Thoracic aorta (tissue), 2 donors: Measurements from ENCODE around the gene HYOU1. TPM values are rescaled to one million over a fixed set of nuclear protein-coding genes. Genes with fewer than 3 reads are reported as not detected.
"Not testable (repeated sequence)": the region's sequence is repeated elsewhere in the genome, so short reads cannot be mapped to it uniquely, and the experiment has no call there.

Source experiments
- ATAC-seq: fragments of 150-250 bp; one replicate; pipeline ENCODE4 v1.8.0; 2017; ENCODE audit warnings: low read depth; ENCODE audit not compliant: insufficient number of reproducible peaks, low FRiP score
- DNase-seq: peaks from one replicate; pipeline ENCODE4 v3.0.0-alpha.2; 2020; ENCODE audit warnings: low spot score
- H3K27ac ChIP-seq, 2 donors: fragments of 200-600 bp; sonication (generic); 1 replicate in 1 of 2; 2 replicates in 1 of 2; pipeline ENCODE4 v1.5.1; 2016; ENCODE audit warnings: mild to moderate bottlenecking in 2 of 2, moderate library complexity in 2 of 2
- H3K27me3 ChIP-seq: fragments of 200-600 bp; sonication (generic); replicated peaks from 2 replicates; pipeline ENCODE4 v1.6.0; 2016; ENCODE audit warnings: mild to moderate bottlenecking; ENCODE audit not compliant: insufficient read depth
- H3K36me3 ChIP-seq: fragments of 200-600 bp; sonication (generic); one replicate; pipeline ENCODE4 v1.5.1; 2016
- H3K4me1 ChIP-seq, 2 donors: fragments of 200-600 bp; sonication (generic); 1 replicate in 1 of 2; 2 replicates in 1 of 2; pipeline versions ENCODE4 v1.5.1 to v1.6.0; 2016; ENCODE audit warnings: low read depth in 2 of 2, mild to moderate bottlenecking in 1 of 2; ENCODE audit not compliant: control insufficient read depth in 1 of 2
- H3K4me3 ChIP-seq: fragments of 200-600 bp; sonication (generic); 2 replicates; pipeline ENCODE4 v1.5.1; 2016; ENCODE audit warnings: mild to moderate bottlenecking
- H3K9me3 ChIP-seq: fragments of 200-600 bp; sonication (generic); 2 replicates; pipeline ENCODE4 v1.5.1; 2016
- total RNA-seq, 2 donors: library from RNA; depleted of rRNA; stranded (reverse); fragments of >200 nt; gene quantifications; one replicate each; pipeline versions ENCODE4 v1.1.0 to v1.2.3, GENCODE V29; 2016
- TF ChIP-seq, protein P1 (sequence below): fragments of 200-600 bp; sonication (generic); IDR thresholded peaks from one replicate; pipeline ENCODE4 v1.5.1; 2019; ENCODE audit warnings: antibody characterized with exemption

The HYOU1 gene
- total RNA-seq, 2 donors from 2014 or later, result 94.1 to 140 TPM

DNA sequence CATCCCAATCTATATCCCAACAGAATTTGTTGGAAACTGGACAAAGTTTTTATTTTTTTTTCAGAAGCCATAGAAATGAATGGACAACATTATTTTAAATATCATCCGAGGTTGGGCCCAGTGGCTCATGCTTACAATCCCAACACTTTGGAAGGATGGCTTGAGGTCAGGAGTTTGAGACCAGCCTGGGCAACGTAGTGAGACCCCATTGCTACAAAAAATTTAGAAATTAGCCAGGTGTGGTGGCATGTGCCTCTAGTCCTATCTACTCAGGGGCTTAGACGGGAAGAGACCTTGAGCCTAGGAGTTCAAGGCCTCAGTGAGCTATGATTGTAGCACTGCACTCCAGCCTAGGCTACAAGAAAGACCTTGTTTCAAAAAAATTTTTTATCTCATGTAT, 22.2 kb downstream of the HYOU1 start:
- ATAC-seq, result no peak
- no peak overlapping the region for H3K4me3 ChIP-seq
- H3K27ac ChIP-seq, result no peak overlapping the region

DNA sequence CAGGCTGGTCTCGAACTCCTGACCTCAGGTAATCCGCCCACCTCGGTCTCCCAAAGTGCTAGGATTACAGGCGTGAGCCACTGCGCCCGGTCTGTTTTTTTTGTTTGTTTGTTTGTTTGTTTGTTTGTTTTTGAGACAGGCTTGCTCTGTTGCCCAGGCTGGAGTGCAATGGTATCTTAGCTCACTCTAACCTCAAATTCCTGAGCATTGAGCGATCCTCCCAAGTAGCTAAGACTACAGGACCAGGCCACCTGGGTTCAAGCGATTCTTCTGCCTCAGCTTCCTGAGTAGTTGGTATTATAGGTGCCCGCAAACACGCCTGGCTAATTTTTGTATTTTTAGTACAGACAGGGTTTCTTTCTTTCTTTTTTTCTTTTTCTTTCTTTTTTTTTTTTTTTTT, 23.6 kb downstream of the HYOU1 start:
- not testable (repeated sequence) for H3K36me3 ChIP-seq, ATAC-seq, DNase-seq, H3K9me3 ChIP-seq, H3K27ac ChIP-seq, H3K27me3 ChIP-seq, H3K4me3 ChIP-seq
- peaks cover 8 to 16% of the 10 kb centered on the region in 2 donors for H3K4me1 ChIP-seq

More for the DNA sequence above, 22.2 kb downstream of the HYOU1 start:
- H3K36me3 ChIP-seq, result no peaks in the 10 kb centered on the region
- peaks cover 3 to 11% of the 10 kb centered on the region in 2 donors for H3K4me1 ChIP-seq
- H3K27me3 ChIP-seq, result no peaks in the 10 kb centered on the region
- TF ChIP-seq, protein P1, sequence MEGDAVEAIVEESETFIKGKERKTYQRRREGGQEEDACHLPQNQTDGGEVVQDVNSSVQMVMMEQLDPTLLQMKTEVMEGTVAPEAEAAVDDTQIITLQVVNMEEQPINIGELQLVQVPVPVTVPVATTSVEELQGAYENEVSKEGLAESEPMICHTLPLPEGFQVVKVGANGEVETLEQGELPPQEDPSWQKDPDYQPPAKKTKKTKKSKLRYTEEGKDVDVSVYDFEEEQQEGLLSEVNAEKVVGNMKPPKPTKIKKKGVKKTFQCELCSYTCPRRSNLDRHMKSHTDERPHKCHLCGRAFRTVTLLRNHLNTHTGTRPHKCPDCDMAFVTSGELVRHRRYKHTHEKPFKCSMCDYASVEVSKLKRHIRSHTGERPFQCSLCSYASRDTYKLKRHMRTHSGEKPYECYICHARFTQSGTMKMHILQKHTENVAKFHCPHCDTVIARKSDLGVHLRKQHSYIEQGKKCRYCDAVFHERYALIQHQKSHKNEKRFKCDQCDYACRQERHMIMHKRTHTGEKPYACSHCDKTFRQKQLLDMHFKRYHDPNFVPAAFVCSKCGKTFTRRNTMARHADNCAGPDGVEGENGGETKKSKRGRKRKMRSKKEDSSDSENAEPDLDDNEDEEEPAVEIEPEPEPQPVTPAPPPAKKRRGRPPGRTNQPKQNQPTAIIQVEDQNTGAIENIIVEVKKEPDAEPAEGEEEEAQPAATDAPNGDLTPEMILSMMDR, result no peak
- no peak for DNase-seq
- no peaks in the 10 kb centered on the region for H3K9me3 ChIP-seq

DNA sequence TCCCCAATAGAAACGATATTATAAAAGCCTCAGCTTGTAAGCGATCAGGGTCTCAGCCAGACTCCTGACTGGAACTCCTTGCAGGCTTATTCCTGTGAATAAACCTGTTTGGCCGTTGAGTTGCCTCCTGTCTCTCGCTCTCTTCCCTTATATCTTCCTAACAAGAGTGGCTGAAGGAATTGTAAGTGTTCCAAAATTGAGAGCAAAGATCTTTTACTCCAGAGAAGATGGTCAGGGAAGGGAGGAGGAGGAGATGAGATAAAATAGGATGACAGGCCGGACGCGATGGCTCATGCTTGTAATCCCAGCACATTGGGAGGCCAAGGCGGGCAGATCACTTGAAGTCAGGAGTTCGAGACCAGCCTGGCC, 25.1 kb downstream of the HYOU1 start:
- DNase-seq (no peak), ATAC-seq (no peak)
- TF ChIP-seq, protein P1, result no peak
- H3K4me3 ChIP-seq, result no peak overlapping the region
- H3K36me3 ChIP-seq, result no peaks in the 10 kb centered on the region
- H3K27ac ChIP-seq, result no peak overlapping the region
- peaks cover 8 to 16% of the 10 kb centered on the region in 2 donors for H3K4me1 ChIP-seq
- no peaks in the 10 kb centered on the region for H3K27me3 ChIP-seq
- H3K9me3 ChIP-seq, result no peaks in the 10 kb centered on the region

DNA sequence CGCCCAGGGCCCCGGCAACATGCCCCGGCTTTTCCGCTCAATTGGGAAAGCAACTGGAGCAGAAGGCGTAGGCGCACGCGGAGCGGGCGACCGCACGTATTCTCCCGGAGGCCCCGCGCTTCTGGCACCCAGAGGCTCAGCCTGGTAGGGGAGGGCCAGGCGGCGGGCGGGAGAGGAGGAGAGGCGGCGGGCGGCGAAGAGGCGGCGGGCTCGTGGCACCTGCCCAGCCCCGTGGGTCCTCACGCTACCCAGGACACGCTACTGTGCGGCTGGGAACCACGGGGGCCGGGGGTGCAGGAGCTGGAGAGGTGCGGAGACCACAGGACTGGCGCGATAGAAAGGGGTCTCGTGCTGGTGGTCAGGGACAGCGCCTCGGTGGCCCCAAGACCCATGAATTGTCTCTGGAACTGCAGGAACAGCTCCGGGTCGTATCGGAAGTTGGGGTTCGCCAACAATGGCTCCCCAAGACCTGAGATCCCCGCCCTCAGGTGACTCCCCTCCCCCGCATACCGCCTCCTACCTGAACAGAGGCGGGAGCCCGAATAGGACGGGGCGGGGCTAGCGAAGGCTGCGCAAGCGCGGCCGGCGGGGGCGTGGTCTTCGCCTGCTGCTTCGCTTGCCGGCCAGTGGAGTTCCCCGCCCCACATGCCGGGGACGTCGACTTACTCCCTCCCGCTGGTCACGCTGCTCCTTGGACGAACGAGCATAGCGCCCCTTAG, 26.5 kb downstream of the HYOU1 start, which contains the start of gene SLC37A4:
Gene SLC37A4, minus strand, starts transcription at position 549 of the 719 bp plus-strand sequence.
- no peaks in the 10 kb centered on the region for H3K9me3 ChIP-seq
- TF ChIP-seq, protein P1, result peak; percentile 80

DNA sequence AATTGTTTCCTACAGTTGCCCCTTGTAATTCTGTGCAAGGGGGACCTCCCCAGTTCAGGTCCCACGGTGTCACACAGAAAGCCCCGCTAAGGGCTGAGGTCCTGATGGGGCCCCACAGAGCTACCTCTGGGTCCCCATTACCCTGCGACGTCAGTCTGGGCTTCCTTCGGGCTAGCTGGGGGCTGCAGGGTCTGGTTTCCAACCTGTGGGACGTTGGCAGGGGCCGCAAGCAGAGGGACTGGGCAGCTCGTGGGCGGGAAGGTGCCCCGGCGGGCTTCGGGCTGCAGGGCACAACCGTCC, 27.0 kb downstream of the HYOU1 start:
- Histone ChIP-seq H3K4me3 (peak overlapping the region; percentile 94), H3K27ac (peak overlapping the region; percentile 58 to 73), H3K27me3 (no peaks in the 10 kb centered on the region), H3K4me1 (peaks cover 8 to 26% of the 10 kb centered on the region in 2 donors), H3K36me3 (peaks cover 4% of the 10 kb centered on the region), H3K9me3 (no peaks in the 10 kb centered on the region)
- ATAC-seq (no peak), DNase-seq (no peak)
- TF ChIP-seq, protein P1, result no peak

More for the DNA sequence above, 26.5 kb downstream of the HYOU1 start, which contains the start of gene SLC37A4:
- Histone ChIP-seq H3K36me3 (no peaks in the 10 kb centered on the region), H3K27ac (peak within 1 kb of the TSS; percentile 58 to 73), H3K4me3 (peak within 1 kb of the TSS; percentile 94), H3K27me3 (no peaks in the 10 kb centered on the region), H3K4me1 (peaks cover 8 to 20% of the 10 kb centered on the region in 2 donors)
- ATAC-seq (peak; percentile 84), DNase-seq (peak; percentile 89)
